IMR-90 (cell line): ENCODE data around the gene CYP2E1.

Experiments
- BHLHE40 ChIP-seq: fragments of 150-350 bp; IDR thresholded peaks from 2 replicates; pipeline ENCODE4 v1.6.1; 2016; ENCODE audit warnings: mild to moderate bottlenecking, low read depth, low read length
- CTCF ChIP-seq: conservative IDR thresholded peaks from 2 replicates; pipeline ENCODE4 v1.5.1; 2012; ENCODE audit warnings: mild to moderate bottlenecking, low read depth, low read length, improper control_type of control experiment
- MXI1 ChIP-seq: IDR thresholded peaks from 2 replicates; pipeline ENCODE4 v1.6.1; 2012; ENCODE audit warnings: low read depth, mild to moderate bottlenecking, low read length, moderate library complexity, borderline replicate concordance
- POLR2A ChIP-seq: IDR thresholded peaks from 2 replicates; pipeline ENCODE4 v1.6.1; 2012; ENCODE audit warnings: mild to moderate bottlenecking, low read depth, low read length
- RCOR1 ChIP-seq: IDR thresholded peaks from 2 replicates; pipeline ENCODE4 v1.6.1; 2012; ENCODE audit warnings: mild to moderate bottlenecking, low read length, improper control_type of control experiment; ENCODE audit not compliant: insufficient replicate concordance

GRCh38 chr10:133532871-133533270 lies 5.7 kb downstream of the CYP2E1 start:
- TF ChIP-seq CTCF, result no peak
- TF ChIP-seq MXI1, result no peak
- no peak for TF ChIP-seq POLR2A
- TF ChIP-seq BHLHE40, result no peak
- no peak for TF ChIP-seq RCOR1
